HG03575 (cell line): ENCODE results near the gene OR5D16.
"Not testable (repeated sequence)": the region's sequence is repeated elsewhere in the genome, so short reads cannot be mapped to it uniquely, and the experiment has no call there.

Experiments used
- ATAC-seq: cut with Tn5 transposase; IDR thresholded peaks from one replicate; pipeline ENCODE4 v1.9.1; 2021; ENCODE audit not compliant: unreplicated experiment, insufficient number of reproducible peaks, low FRiP score; ENCODE audit errors: extremely low read depth

OR5D16 gene

GRCh38 chr11:55838452-55838851, at the start of gene OR5D16:
Gene OR5D16, plus strand, starts transcription at chr11:55838752. Its CDS starts 0 bp downstream, at chr11:55838752.
- no peak for ATAC-seq

- ATAC-seq = no peak
Observed at GRCh38 chr11:55791606-55792005, 46.9 kb upstream of the OR5D16 start.

- no peak for ATAC-seq
Observed at GRCh38 chr11:55793321-55793720, 45.2 kb upstream of the OR5D16 start.

GRCh38 chr11:55795256-55795655, 43.3 kb upstream of the OR5D16 start, which contains the start of gene OR5D14:
Gene OR5D14, plus strand, starts transcription at chr11:55795556. Its CDS starts 0 bp downstream, at chr11:55795556.
- no peak for ATAC-seq

- no peak for ATAC-seq
Observed at GRCh38 chr11:55806248-55806647, 32.3 kb upstream of the OR5D16 start.

- ATAC-seq = no peak
Observed at GRCh38 chr11:55811067-55811466, 27.5 kb upstream of the OR5D16 start, which contains the start of gene OR5L1. Gene OR5L1, plus strand, starts transcription at chr11:55811367. Its CDS starts 100 bp downstream, at chr11:55811467.

GRCh38 chr11:55819330-55819729, 19.2 kb upstream of the OR5D16 start, which contains the start of gene OR5D18:
Gene OR5D18, plus strand, starts transcription at chr11:55819630. Its CDS starts 0 bp downstream, at chr11:55819630.
- ATAC-seq = no peak

GRCh38 chr11:55826919-55827318, 11.6 kb upstream of the OR5D16 start, which contains the start of gene OR5L2:
Gene OR5L2, plus strand, starts transcription at chr11:55827219. Its CDS starts 0 bp downstream, at chr11:55827219.
- ATAC-seq = no peak

- ATAC-seq = no peak
Observed at GRCh38 chr11:55847453-55847852, 8.9 kb downstream of the OR5D16 start.

GRCh38 chr11:55849037-55849436, 10.5 kb downstream of the OR5D16 start:
- ATAC-seq = no peak

GRCh38 chr11:55852141-55852540, 13.6 kb downstream of the OR5D16 start:
- ATAC-seq = no peak

- ATAC-seq = no peak
Observed at GRCh38 chr11:55854704-55855103, 16.2 kb downstream of the OR5D16 start.

- not testable (repeated sequence) for ATAC-seq
Observed at GRCh38 chr11:55867354-55867753, 28.8 kb downstream of the OR5D16 start.

GRCh38 chr11:55872731-55873130, 34.2 kb downstream of the OR5D16 start:
- not testable (repeated sequence) for ATAC-seq

GRCh38 chr11:55873146-55873545, 34.6 kb downstream of the OR5D16 start:
- ATAC-seq = not testable (repeated sequence)

GRCh38 chr11:55882997-55883396, 44.4 kb downstream of the OR5D16 start, which contains the start of gene TRIM51:
Gene TRIM51, plus strand, starts transcription at chr11:55883297. Its CDS starts 2,132 bp downstream, at chr11:55885429.
- ATAC-seq = not testable (repeated sequence)

- ATAC-seq = not testable (repeated sequence)
Observed at GRCh38 chr11:55884995-55885394, 46.4 kb downstream of the OR5D16 start.

GRCh38 chr11:55885481-55885880, 46.9 kb downstream of the OR5D16 start:
- ATAC-seq = not testable (repeated sequence)
